HG03175 (cell line): ENCODE measurements around the gene TBC1D12.
"Not testable (repeated sequence)": the region's sequence is repeated elsewhere in the genome, so short reads cannot be mapped to it uniquely, and the experiment has no call there.

ENCODE experiments used
- ATAC-seq: cut with Tn5 transposase; IDR thresholded peaks from one replicate; pipeline ENCODE4 v1.9.1; 2021; ENCODE audit warnings: mild to moderate bottlenecking, moderate library complexity; ENCODE audit not compliant: unreplicated experiment

The TBC1D12 gene

DNA sequence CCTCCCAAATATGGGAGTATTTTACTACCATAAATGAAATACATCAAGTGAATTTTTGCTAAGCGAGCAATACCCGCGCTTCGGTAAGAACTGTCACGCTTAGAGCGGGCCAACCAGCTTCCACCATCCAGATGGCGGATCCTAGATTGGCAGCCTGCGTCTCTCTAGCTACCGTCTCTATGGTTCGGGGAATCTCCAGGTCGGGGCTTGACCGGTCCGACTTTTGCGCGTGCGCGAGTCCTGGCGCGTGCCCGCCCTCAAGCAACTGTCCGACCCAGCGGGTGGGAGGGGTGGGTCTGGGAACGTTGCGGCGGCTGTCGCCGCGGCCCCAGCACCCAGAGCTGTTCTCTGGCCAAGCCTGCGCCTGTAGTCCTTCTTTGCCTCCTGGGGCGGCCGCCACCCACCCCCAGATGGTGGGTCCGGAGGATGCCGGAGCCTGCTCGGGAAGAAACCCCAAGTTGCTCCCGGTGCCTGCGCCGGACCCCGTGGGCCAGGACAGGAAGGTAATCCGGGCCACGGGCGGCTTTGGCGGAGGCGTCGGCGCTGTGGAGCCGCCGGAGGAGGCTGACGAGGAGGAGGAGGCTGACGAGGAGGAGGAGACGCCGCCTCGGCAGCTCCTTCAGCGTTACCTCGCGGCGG, at the start of gene TBC1D12:
TBC1D12 (plus strand) TSS at position 338 of the 639 bp plus-strand sequence; CDS start at position 411, 73 bp downstream.
- ATAC-seq: peak; percentile 65

DNA sequence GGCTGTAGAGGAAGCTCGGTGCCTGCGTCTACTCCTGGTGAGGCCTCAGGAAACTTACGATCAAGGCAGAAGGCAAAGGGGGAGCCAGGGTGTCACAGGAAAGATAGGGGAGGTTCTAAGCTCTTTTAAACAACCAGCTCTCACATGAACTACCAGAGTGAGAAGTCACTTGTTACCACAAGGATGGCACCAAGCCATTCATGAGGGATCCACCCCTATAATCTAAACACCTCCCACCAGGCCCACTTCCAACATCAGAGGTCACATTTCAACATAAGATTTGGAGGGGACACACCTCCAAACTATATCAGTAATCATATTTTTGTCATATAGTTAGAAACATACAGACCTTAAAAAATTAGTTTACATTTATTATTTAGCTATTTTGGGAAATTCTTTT, 49.0 kb upstream of the TBC1D12 start:
- no peak for ATAC-seq

DNA sequence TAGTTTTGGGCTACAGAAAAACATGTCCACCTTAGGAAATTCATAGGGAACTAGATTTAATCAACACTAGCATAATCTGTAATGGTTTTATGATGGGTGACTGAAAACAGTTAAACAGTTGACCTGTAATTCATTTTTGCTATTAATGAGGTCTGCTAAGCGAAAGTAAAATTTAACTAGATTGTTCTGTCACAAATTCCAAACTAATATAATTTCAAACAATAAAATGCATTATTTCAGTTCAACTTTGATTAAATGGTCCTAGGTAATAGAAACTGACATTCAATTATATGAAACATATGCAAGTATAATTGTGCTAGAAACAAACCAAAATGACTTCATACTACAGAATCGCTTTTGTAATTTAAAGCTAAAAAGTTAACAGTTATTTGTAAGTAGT, 46.5 kb upstream of the TBC1D12 start:
- ATAC-seq: no peak

DNA sequence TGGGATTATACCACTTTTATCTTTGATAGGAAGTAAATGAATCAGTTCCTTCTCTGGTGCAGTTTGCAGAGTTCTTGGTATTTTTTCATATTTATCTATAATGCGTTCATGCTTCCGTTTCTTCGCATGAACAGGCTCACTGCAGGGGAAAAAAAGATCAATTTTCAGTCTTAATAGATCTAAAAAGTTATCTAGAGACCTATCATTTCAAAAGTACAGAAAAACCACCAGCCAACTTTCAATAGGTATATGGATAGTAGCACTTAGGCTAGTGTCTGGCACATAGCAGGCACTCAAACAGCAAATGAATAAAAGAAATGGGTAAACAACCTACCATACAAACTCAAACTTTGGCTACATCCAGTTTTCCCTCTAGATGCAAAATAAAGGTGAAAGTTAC, 45.1 kb upstream of the TBC1D12 start:
- ATAC-seq: no peak

DNA sequence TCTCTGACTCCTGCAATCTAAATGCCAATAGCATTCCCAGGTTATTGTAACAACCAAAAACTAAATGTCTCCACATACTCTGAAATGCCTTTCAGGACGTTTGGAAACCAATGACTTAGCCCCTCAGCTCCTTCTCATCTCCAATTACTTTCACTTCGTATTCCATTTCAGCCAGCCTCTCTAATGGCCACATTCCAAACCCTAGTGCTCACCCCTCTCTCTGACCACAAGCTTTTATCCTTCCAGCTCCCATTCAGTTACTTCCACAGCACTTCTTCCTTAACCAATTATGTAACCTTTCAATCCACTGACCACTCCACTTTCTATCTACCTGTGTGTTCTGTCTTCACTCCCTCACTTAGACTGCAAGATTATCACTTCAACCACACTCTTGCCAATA, 43.9 kb upstream of the TBC1D12 start:
- ATAC-seq: no peak

DNA sequence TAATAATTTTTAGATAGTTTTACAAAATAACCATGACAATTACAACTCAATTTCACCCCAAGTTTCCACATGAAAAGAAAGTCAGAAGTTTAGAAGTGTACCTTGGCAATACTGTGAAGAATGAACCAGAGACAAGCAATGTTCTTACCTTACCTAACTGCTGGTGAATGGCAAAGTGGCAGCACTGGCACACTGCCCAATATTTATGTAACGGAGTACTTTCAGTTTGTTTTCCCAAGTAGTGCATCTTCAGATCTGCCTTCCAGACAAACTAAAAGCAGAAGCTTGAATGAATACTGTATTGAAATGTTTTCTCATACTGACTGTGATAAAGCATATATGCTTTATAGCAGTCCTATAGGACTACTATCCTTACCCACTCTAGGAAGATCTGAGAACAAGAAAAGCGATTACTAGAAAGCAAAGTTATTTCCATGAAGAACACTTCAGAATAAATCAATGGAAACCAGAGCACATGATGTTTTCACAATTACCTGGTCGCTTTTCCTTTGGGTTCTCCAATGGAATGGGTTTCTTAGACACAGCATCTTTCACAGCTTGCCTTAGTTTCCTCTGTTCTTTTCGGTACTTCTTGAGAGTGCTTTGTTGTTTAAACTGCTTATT, 41.1 kb upstream of the TBC1D12 start:
- ATAC-seq: no peak

DNA sequence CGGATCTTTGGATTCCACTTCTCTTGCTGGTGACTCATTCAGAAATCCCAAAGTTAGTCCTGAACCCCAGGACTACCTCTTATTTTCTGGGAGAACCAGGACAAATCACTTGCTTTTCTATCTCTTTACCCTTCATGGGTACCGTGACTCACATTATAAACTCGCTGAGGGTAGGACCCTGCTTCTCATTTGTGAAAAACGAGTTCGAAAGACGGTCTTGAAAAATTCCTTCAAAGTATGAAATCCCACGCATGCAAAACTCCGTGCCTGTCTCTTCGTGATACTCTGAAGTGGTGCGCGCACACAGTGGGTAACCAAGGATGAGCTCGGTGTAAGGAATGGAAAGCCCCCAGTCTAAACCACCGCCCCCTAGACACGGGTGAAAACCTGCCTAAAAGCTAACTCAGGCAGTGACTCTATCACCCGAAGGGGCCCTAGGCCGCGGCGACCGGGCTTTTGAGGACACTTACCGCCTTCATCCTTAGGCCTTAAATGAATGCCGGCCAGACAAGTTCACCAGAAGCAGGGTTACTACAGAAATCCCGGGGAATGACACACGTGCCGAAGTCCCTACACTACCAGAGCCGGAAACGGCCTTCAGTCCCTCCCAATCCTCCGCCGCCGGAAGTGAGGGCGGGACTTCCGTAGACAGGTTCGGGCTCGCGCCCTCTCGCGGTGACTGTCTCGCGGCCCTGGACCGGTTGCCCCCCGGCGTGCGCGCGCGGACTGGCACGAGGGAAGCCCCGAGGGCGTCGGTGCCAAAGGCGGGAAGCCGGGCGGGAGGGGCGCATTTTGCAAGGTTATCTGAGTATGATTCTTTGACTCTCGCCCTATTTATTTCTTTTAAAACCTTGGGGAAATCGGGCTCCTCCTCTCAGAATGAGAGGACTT, 39.7 kb upstream of the TBC1D12 start, which contains the start of gene NOC3L:
NOC3L (minus strand) TSS at position 580 of the 891 bp plus-strand sequence; CDS start at position 479, 101 bp downstream.
- ATAC-seq: peak; percentile 99

DNA sequence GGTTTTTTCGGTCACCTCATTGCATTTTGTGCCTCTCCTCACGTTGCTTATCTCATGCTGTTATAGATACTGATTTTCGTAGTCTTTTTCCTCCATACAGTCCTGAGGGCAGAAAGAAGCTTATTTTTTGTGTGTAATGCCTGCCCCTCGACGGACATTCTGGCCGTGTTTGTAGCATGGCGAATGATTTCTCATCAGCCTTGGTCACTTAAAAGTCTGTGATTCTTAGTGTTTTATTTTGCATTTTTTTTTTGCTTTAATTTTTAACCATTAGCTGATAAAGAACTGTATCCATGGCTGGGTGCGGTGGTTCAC, 39.1 kb upstream of the TBC1D12 start:
- peak; percentile 20 for ATAC-seq

DNA sequence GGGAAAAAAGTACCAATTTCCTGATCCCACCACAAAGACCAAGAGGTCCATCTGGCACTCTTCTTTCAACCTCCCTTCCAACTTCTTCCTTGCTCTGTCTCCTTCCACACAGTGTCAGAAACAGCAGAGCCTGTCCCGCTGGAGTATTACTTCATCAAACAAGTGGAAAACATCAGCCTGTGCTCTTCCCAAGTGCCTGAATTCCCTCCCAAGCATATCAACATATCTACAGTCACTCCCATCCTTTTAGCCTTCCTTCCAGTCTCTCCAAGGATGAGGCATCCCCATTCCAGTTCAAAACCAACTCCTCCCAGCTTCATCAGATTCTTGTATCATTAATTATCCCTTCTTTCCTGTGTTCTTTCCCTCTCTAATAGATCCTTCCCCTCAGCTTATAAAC, 37.9 kb upstream of the TBC1D12 start:
- ATAC-seq: no peak

DNA sequence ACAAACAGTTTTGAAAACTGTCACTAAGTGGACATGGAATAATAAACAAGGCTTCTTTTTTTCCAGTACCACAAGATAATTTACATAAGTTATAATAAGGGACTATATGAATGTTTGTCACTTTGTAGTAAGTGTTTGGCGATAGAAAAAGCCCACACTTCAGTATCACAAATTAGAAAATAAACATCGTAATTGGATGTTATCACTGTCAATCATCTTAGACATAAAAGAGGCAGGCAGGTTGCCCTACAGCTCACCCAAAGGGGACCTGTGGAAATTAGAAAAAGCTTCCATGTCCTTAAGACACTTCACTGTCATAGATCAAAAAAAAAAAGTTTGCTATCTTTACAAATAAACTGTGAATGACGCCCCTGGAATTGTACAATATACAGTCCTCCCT, 36.0 kb upstream of the TBC1D12 start:
- no peak for ATAC-seq

DNA sequence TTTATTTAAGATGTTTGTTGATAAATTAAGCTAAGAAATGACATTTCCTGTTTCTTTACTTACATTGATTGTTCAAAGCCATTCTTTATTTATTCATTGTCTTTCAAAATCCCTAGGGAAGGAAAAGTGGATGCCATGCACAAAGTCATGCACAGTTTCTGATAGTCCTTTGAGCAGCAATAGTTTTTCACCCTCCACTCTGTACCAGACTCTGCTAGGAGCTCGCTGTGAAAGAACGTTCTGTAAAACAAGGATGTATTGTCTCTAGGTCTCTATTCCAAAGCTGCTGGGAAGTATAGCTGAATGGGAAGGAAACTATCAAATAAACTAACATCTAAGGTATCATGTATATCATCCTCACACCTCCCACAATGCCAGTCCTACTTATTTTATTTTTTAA, 31.8 kb upstream of the TBC1D12 start:
- no peak for ATAC-seq

DNA sequence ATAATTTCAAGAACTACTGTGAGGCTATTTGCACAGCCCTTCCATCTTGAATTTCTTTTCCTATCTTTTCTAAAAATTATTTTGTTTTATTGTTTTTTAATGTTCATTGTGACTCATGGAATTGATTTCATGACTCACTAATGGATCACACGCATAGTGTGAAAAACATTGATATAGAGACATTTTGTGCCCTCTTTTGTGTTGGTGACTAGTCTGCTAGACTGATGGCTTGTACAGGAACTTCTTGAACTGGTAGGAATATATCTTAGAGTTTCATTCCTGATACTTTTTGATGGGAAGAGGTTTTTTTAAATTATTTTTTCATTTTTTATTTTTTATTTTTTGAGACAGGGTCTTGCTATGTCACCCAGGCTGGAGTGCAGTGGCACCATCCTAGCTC, 27.0 kb upstream of the TBC1D12 start:
- ATAC-seq: no peak

DNA sequence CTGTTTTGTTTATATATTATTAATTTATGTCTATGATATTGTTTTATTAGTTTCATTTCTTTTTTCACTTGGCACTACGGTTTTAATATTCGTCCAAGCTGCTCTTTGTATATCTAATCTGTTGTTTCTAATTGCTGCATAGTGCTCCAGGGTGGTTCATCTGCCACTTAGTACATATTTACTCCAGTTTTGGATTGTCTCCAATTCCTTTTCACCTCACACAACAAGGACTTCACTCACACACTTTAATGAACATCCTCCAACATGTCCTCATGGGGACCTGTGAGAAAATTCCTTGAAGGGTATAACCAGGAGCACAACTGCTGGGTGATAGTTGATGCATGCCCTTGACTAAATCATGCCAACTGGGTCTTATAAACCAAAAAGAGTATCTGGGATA, 25.5 kb upstream of the TBC1D12 start:
- no peak for ATAC-seq

DNA sequence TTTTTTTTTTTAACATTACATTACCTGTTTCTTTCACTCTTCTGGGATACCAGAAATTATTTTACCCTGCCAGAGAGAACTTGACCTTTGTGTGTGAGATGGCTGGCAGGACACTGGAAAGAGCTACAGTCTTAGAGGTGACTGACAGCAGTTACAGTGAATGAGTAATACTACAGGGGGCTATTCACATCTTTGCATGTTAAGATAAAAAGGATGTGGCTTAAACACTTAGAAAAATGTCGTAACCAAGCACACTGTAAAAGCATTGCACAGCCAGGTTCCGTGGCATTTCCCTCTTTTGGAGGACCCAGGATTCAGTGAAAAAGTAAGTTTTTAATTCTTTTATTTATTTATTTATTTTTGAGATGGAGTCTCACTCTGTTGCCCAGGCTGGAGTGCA, 18.8 kb upstream of the TBC1D12 start:
- no peak for ATAC-seq

DNA sequence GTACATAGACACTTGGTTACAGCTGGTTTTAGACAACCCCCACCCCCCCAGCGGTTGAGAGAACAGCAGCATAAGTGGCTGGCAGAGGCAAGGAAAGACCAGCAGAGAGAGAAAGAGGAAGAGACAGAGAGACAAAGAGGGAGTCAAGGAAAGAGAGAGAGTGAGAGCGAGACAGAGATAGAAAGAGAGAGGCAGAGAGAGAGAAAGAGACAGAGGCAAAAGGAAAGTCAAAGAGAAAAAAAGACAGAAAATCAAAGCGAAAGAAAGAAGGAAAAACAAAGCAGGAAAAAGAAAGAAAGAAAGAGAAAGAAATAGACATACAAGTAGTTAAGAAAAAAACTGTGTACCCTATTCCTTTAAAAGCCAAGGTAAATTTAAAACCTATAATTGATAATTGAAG, 16.6 kb upstream of the TBC1D12 start:
- not testable (repeated sequence) for ATAC-seq

DNA sequence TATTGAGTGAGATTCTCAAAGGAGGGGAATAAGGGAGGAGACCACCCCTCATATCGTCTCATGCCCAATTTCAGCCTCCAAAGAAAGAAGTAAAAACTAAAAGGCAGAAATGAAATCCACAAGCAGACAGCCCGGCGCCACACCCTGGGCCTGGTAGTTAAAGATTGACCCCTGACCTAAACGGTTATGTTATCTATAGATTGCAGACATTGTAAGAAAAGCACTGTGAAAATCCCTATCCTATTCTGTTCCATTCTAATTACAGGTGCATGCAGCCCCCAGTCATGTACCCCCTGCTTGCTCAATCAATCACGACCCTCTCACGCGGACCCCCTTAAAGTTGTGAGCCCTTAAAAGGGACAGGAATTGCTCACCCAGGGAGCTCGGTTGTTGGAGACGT, 10.2 kb upstream of the TBC1D12 start:
- not testable (repeated sequence) for ATAC-seq

DNA sequence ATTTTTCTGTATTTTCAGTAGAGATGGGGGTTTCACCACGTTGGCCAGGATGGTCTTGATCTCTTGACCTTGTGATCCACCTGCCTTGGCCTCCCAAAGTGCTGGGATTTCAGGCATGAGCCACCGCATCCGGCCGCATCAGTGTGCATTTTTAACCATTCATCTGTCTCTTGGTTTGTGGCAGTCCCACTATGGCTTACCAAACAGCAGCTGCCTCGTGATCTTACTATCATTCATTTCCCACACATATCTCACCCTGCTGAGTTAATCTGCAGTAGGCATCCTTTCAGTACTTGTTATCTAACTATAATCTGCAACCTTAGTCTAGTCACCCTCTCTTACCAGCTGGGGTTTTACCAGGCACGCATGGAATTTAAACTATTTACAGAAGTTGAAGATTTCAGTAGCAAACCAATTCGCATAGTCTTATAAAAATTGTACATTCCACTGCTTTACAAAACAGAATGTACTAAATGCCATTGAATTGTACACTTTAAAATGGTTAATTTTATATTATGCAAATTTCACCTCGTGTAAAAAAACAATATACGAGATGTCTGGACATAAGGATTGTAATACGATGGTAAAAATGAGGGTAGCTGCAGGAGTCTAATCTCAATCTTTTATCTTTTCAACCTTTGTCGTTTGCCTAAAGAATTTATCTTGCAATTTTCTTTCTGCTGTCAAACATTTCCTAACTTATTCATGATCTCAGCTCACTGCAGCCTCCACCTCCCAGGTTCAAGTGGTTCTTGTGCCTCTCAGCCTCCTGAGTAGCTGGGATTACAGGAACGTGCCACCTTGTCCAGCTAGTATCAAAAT, 4.6 kb upstream of the TBC1D12 start:
- no peak for ATAC-seq

DNA sequence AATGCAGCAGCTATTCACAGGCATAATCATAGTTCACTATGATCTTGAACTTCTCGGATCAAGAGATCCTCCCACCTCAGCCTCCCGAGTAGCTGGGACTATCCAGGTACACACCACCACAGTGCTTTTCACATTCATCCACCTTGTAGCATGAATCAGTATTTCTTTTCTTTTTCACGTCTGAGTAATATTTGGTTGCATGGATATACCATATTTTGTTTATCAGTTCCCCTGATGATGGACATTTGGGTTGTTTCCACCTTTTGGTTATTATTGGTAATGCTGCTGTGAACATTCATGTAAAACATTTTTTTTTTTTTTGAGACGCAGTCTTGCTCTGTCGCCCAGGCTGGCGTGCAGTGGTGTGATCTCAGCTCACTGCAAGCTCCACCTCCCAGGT, 3.6 kb upstream of the TBC1D12 start:
- ATAC-seq: no peak

DNA sequence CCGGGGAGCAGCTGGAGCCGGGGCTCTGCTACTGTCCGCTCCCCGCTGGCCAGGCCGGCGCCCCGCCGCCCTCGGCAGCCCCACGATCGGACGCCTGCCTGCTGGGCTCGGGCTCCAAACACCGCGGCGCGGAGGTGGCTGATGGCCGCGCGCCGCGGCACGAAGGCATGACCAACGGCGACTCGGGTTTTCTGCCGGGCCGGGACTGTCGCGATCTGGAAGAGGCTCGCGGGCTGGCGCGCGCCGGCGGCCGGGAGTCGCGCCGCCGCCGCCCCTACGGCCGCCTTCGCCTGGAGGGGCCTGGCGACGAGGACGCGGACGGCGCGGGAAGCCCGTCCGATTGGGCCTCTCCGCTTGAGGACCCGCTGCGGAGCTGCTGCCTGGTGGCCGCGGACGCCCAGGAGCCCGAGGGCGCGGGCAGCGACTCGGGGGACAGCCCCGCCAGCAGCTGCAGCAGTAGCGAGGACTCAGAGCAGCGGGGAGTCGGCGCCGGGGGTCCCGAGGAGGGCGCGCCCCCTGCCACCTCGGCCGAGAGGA, 570 bp downstream of the TBC1D12 start:
- peak; percentile 26 for ATAC-seq

DNA sequence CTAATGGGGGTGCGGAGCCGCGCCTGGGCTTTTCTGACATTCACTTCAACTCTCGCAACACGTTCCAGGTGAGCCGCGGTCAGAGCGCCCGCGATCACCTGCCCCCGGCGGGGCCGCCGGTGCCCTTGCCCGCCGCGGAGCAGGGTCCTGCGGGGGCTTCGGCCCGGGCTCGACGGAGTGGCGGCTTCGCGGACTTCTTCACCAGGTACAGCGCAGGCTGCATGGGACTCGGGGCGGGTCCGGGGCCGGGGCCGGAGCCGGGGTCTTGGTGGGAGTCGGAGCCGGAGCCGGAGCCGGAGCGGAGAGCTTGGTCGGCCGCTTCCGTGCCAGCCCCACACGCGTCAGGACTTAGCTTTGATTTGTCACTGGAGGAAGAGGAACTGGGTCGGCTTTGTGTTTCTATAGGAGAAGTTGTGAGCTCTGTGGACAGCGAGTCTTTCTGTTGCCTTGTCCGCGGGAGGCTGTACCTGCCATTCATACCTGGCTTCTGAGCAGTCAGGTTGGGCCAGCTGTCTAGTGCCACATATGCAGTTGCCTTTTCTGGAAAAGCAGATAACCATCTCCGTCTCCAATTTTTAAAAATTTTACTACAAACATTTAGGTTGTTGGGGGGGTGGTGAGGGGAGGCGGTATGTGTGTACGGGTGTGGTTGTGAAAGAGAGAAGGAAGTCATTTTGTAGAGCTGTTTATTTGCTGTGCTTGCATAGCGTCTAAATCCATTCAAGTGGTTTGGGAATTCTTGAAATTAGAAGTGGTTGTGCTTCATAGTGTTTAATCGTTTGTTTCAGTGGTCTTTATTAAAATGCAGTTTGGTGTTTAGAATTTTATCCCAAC, 1.3 kb downstream of the TBC1D12 start:
- ATAC-seq: peak; percentile 73
